K562 (cell line): ENCODE data around the gene JPH3. TPM values are rescaled to one million over a fixed set of nuclear protein-coding genes. Genes with fewer than 3 reads are reported as not detected.

Experiments used
- ADNP ChIP-seq: fragments of 200-800 bp; sonication (Bioruptor generic); IDR thresholded peaks from 2 replicates; pipeline ENCODE4 v1.6.1; 2016; ENCODE audit warnings: missing genetic modification characterization, missing compliant biosample characterization
- ATF2 ChIP-seq: sonication (generic); formaldehyde crosslinking; IDR thresholded peaks from 2 replicates; pipeline ENCODE4 v1.8.1; 2022; ENCODE audit warnings: missing genetic modification reagents
- BACH1 ChIP-seq: fragments of 200-800 bp; sonication (Bioruptor generic); IDR thresholded peaks from 2 replicates; pipeline ENCODE4 v1.6.1; 2016; ENCODE audit warnings: missing genetic modification characterization, missing compliant biosample characterization
- BCLAF1 ChIP-seq, 2 experiments: fragments of 450-650 bp in 1 of 2; IDR thresholded peaks; 2 replicates each; pipeline ENCODE4 v1.6.1; 2011 to 2017; ENCODE audit warnings: low read depth in 2 of 2, antibody characterized with exemption in 1 of 2, borderline replicate concordance in 1 of 2, low read length in 1 of 2, mild to moderate bottlenecking in 1 of 2, mixed read lengths in 1 of 2; ENCODE audit not compliant: control insufficient read depth in 1 of 2
- CREB5 ChIP-seq: fragments of 250-450 bp; sonication (Bioruptor Pico); IDR thresholded peaks from 2 replicates; pipeline ENCODE4 v1.5.0; 2020; ENCODE audit warnings: mild to moderate bottlenecking
- CTBP1 ChIP-seq: fragments of 450-650 bp; IDR thresholded peaks from 2 replicates; pipeline ENCODE4 v1.6.1; 2016; ENCODE audit warnings: borderline replicate concordance
- ESRRB ChIP-seq: fragments of 250-450 bp; sonication (Bioruptor Pico); IDR thresholded peaks from 2 replicates; pipeline ENCODE4 v1.5.0; 2020; ENCODE audit warnings: mild to moderate bottlenecking, moderate library complexity, borderline replicate concordance
- ETV5 ChIP-seq: sonication (generic); formaldehyde crosslinking; IDR thresholded peaks from 2 replicates; pipeline ENCODE4 v1.4.0; 2020; ENCODE audit warnings: low read depth, mild to moderate bottlenecking, missing genetic modification reagents
- FOXP1 ChIP-seq: sonication (generic); formaldehyde crosslinking; IDR thresholded peaks from 2 replicates; pipeline ENCODE4 v1.8.0; 2022; ENCODE audit warnings: mild to moderate bottlenecking, missing genetic modification reagents
- GATAD2B ChIP-seq: fragments of 450-650 bp; IDR thresholded peaks from 2 replicates; pipeline ENCODE4 v1.6.1; 2017; ENCODE audit warnings: mild to moderate bottlenecking, borderline replicate concordance
- MAFK ChIP-seq: IDR thresholded peaks from 2 replicates; pipeline ENCODE4 v1.6.1; 2011; ENCODE audit warnings: low read length, improper control_type of control experiment
- NBN ChIP-seq: fragments of 450-650 bp; IDR thresholded peaks from 2 replicates; pipeline ENCODE4 v1.6.1; 2016; ENCODE audit warnings: low read depth, mild to moderate bottlenecking
- POLR2G ChIP-seq: fragments of 200-400 bp; formaldehyde crosslinking; IDR thresholded peaks from 2 replicates; pipeline ENCODE4 v1.6.1; 2017; ENCODE audit warnings: low read depth, mild to moderate bottlenecking, antibody characterized with exemption, low read length, moderate library complexity
- POLR3G ChIP-seq: IDR thresholded peaks from 2 replicates; pipeline ENCODE4 v1.6.1; 2011; ENCODE audit not compliant: insufficient read length, insufficient replicate concordance; ENCODE audit errors: extremely low read depth
- SMARCE1 ChIP-seq: fragments of 450-650 bp; IDR thresholded peaks from 2 replicates; pipeline ENCODE4 v1.7.1; 2016; ENCODE audit warnings: mild to moderate bottlenecking
- THAP7 ChIP-seq: fragments of 250-450 bp; sonication (Bioruptor Pico); IDR thresholded peaks from 2 replicates; pipeline ENCODE4 v1.5.0; 2021
- U2AF1 ChIP-seq: fragments of 200-400 bp; formaldehyde crosslinking; optimal IDR thresholded peaks from 2 replicates; pipeline ENCODE3; 2017; ENCODE audit warnings: mild to moderate bottlenecking, low read depth, low read length, moderate library complexity
- YY1 ChIP-seq, 3 experiments: IDR thresholded peaks; 2 replicates each; pipeline ENCODE4 v1.6.1; 2011; ENCODE audit warnings: low read length in 2 of 3, mild to moderate bottlenecking in 2 of 3, moderate library complexity in 2 of 3, borderline replicate concordance in 1 of 3, control low read depth in 1 of 3, low read depth in 1 of 3; ENCODE audit not compliant: insufficient read depth in 3 of 3, insufficient replicate concordance in 2 of 3, control insufficient read depth in 1 of 3, insufficient read length in 1 of 3; ENCODE audit errors: extremely low read depth in 1 of 3
- ZFP36 ChIP-seq: fragments of 150-350 bp; IDR thresholded peaks from 2 replicates; pipeline ENCODE4 v1.6.1; 2018; ENCODE audit warnings: low read length, low read depth; ENCODE audit not compliant: partially characterized antibody
- ZNF217 ChIP-seq: sonication (generic); formaldehyde crosslinking; IDR thresholded peaks from 2 replicates; pipeline ENCODE4 v1.8.0; 2022; ENCODE audit warnings: mild to moderate bottlenecking, missing genetic modification reagents
- ZNF408 ChIP-seq: fragments of 250-450 bp; sonication (Bioruptor Pico); IDR thresholded peaks from 2 replicates; pipeline ENCODE4 v1.4.0; 2020; ENCODE audit warnings: low read depth, mild to moderate bottlenecking, moderate library complexity
- polyA plus RNA-seq, 8 experiments: library from polyadenylated mRNA; depleted of rRNA in 4 of 8; stranded (reverse) in 5 of 8; unstranded in 3 of 8; fragments of >200 nt; fragmentation: Nextera tagmentation in 2 of 8; fragmentation: Illumina TruSeq in 1 of 8; extraction: Ambion mirVana in 2 of 8; extraction: Trizol in 1 of 8; gene quantifications; 2 replicates each; pipeline versions ENCODE4 v1.2.1 to v1.2.3, GENCODE V29; 2011 to 2014; ENCODE audit warnings: inconsistent platforms in 1 of 8, missing spikeins in 1 of 8
- total RNA-seq, 7 experiments: library from RNA; depleted of rRNA in 6 of 7; stranded (reverse); fragments of >200 nt in 6 of 7; fragmentation: Illumina TruSeq in 2 of 7; extraction: Trizol in 2 of 7; gene quantifications; 2 replicates each; pipeline versions ENCODE4 v1.2.1 to v1.2.3, GENCODE V29; 2011 to 2021; ENCODE audit warnings: low replicate concordance in 1 of 7

Gene JPH3
- total and polyA plus RNA-seq, 9 of the 15 experiments (the other 6 are each of a cell fraction or from before 2014, with no cell fraction given): 0.01 TPM; not detected in 8

- TF ChIP-seq ZFP36: peak; percentile 86
- no peak for TF ChIP-seq U2AF1
- TF ChIP-seq ZNF217: no peak
- no peak for TF ChIP-seq SMARCE1
- TF ChIP-seq MAFK: no peak
- TF ChIP-seq ZNF408 (CRISPR knock-in tag): no peak
- TF ChIP-seq CREB5 (CRISPR knock-in tag): no peak
- no peak for TF ChIP-seq BACH1 (tag)
- TF ChIP-seq THAP7: peak; percentile 98
- no peak for TF ChIP-seq POLR2G
- no peak for TF ChIP-seq NBN
- no peak for TF ChIP-seq ADNP (tag)
- TF ChIP-seq POLR3G: no peak
- TF ChIP-seq GATAD2B: no peak
- no peak for TF ChIP-seq ESRRB (CRISPR knock-in tag)
- no peak for TF ChIP-seq FOXP1
- no peak for TF ChIP-seq ATF2 (CRISPR knock-in tag)
- TF ChIP-seq BCLAF1 (IDR thresholded peaks at IDR 0.05; ENCODE audit: borderline replicate concordance in 1 of 2, control insufficient read depth in 1 of 2, low read depth in 2 of 2, low read length in 1 of 2): no peak
- TF ChIP-seq YY1 (IDR thresholded peaks at IDR 0.05; ENCODE audit: borderline replicate concordance in 1 of 3, control insufficient read depth in 1 of 3, extremely low read depth in 1 of 3, insufficient read depth in 3 of 3, insufficient read length in 1 of 3, insufficient replicate concordance in 2 of 3, low read depth in 1 of 3, low read length in 2 of 3): peak in 1 of 3 experiments; percentile 35
- no peak for TF ChIP-seq CTBP1
- TF ChIP-seq ETV5 (CRISPR knock-in tag): 0 out of 2 replicates have a peak, but pooled peaks have one; percentile 22
Measured at GRCh38 chr16:87560428-87561199, 41.7 kb upstream of the JPH3 start (continued).
